T1000 (cell line): ENCODE data around the gene TMEM9.

Source experiments
- DNase-seq: peaks from one replicate; lab custom pipeline; 2025; ENCODE audit warnings: mixed read lengths; lab: John Stamatoyannopoulos, UW

TMEM9 gene

GRCh38 chr1:201145132-201145531 is 9.1 kb downstream of the TMEM9 start:
- no peak for DNase-seq

- DNase-seq = no peak
Measured at GRCh38 chr1:201144701-201145100, 9.6 kb downstream of the TMEM9 start.

- DNase-seq = no peak
Measured at GRCh38 chr1:201143726-201144635, 10.3 kb downstream of the TMEM9 start.

GRCh38 chr1:201142849-201143725 is 11.2 kb downstream of the TMEM9 start:
- DNase-seq = no peak

GRCh38 chr1:201142011-201142848 is 12.0 kb downstream of the TMEM9 start:
- no peak for DNase-seq

- no peak for DNase-seq
Measured at GRCh38 chr1:201141418-201141817, 12.9 kb downstream of the TMEM9 start.

- DNase-seq = no peak
Measured at GRCh38 chr1:201140941-201141260, 13.4 kb downstream of the TMEM9 start.

- no peak for DNase-seq
Measured at GRCh38 chr1:201140235-201140940, 13.9 kb downstream of the TMEM9 start.

- no peak for DNase-seq
Measured at GRCh38 chr1:201139756-201140155, 14.5 kb downstream of the TMEM9 start.

GRCh38 chr1:201139306-201139705 is 15.0 kb downstream of the TMEM9 start:
- DNase-seq = no peak

GRCh38 chr1:201138311-201138840 is 15.9 kb downstream of the TMEM9 start:
- DNase-seq = no peak

- DNase-seq = peak; percentile 17
Measured at GRCh38 chr1:201137579-201138310, 16.5 kb downstream of the TMEM9 start.

- DNase-seq = no peak
Measured at GRCh38 chr1:201137024-201137392, 17.3 kb downstream of the TMEM9 start.

- no peak for DNase-seq
Measured at GRCh38 chr1:201136355-201137023, 17.8 kb downstream of the TMEM9 start.

- no peak for DNase-seq
Measured at GRCh38 chr1:201134405-201134804, 19.9 kb downstream of the TMEM9 start.

- no peak for DNase-seq
Measured at GRCh38 chr1:201131398-201131797, 22.9 kb downstream of the TMEM9 start.

- no peak for DNase-seq
Measured at GRCh38 chr1:201128962-201129361, 25.3 kb downstream of the TMEM9 start.

GRCh38 chr1:201128476-201128875 is 25.8 kb downstream of the TMEM9 start:
- no peak for DNase-seq

GRCh38 chr1:201127755-201128455 is 26.4 kb downstream of the TMEM9 start:
- no peak for DNase-seq
